ENCODE data around the gene LCN2. TPM values are rescaled to one million over a fixed set of nuclear protein-coding genes. Genes with fewer than 3 reads are reported as not detected.

LCN2 gene
- total and polyA plus RNA-seq, 10 of the 15 experiments (the other 5 are each of a cell fraction or from before 2014, with no cell fraction given): not detected

DNA sequence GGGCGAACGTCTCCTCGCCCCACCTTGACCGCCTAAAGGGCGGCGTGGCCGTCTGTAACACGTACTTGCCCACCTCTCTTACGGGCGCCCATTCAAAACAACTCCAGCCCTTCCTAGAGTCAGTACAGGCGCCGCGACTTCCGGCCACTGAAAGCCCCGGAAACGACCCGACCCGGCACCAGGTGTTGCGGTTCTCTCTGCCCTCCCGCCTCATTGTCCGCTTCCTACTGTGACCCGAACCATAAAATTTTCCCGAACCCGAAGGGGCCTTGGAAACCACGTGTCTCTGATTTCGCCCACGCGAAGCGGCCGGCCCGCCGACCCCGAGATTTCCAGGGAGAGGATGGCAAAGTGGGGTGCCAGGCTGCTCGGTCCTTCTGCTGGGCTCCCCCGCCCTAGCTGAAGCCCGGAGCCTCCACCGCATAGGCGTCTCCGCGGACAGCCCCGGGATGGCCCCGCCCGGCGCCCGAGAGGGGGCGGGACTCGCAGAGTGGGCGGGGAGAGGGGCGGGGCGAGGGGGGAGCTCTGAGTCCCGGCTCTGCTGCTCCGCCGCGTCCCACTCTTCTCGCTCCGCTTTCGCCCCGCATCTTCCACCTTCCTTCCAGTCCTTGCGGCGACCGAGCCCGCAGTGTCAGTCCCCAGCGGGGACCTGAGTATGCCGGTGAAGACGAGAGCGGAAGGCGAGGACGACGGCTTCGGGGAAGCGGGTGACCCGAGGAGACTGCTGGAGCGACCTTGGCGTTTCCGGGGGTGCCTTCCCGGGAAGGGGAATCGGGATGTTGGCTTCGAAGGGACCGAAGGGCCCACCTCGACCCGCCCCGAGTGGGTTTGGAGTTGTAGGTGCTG lies 21.0 kb upstream of the LCN2 start (continued):
- TF ChIP-seq EZH2 (IDR thresholded peaks at IDR 0.05; ENCODE audit: borderline replicate concordance, control insufficient read depth, low read depth, low read length) (no peak), SMARCA5 (IDR thresholded peaks at IDR 0.05) (no peak), STAT1 (conservative IDR thresholded peaks at IDR 0.05) (0 out of 2 replicates have a peak, but pooled peaks have one; percentile 51), SREBF2 (IDR thresholded peaks at IDR 0.05; ENCODE audit: low read length) (no peak), RCOR1 (conservative IDR thresholded peaks at IDR 0.05; ENCODE audit: low read depth, low read length) (no peak), MTA2 (IDR thresholded peaks at IDR 0.05; ENCODE audit: low read depth) (0 out of 2 replicates have a peak, but pooled peaks have one; percentile 29), SIN3A (IDR thresholded peaks at IDR 0.05; ENCODE audit: low read depth, low read length) (peak; percentile 23; the same call in 1 of the 2 replicates), BCL11A (IDR thresholded peaks at IDR 0.05; ENCODE audit: low read depth, low read length) (0 out of 2 replicates have a peak, but pooled peaks have one; percentile 6), NBN (IDR thresholded peaks at IDR 0.05) (peak; percentile 86), JUND (IDR thresholded peaks at IDR 0.05; ENCODE audit: low read depth, low read length) (no peak), KDM1A (IDR thresholded peaks at IDR 0.05; ENCODE audit: borderline replicate concordance) (no peak), ZNF24 (IDR thresholded peaks at IDR 0.05) (no peak), ZNF207 (IDR thresholded peaks at IDR 0.05; ENCODE audit: borderline replicate concordance) (no peak), SP1 (IDR thresholded peaks at IDR 0.05; ENCODE audit: low read depth, low read length) (peak; percentile 69), CBFB (IDR thresholded peaks at IDR 0.05; ENCODE audit: low read depth) (peak; percentile 70; the same call in 1 of the 2 replicates), WRNIP1 (IDR thresholded peaks at IDR 0.05; ENCODE audit: borderline replicate concordance, low read depth, low read length) (no peak)
- TF ChIP-seq, protein P1, sequence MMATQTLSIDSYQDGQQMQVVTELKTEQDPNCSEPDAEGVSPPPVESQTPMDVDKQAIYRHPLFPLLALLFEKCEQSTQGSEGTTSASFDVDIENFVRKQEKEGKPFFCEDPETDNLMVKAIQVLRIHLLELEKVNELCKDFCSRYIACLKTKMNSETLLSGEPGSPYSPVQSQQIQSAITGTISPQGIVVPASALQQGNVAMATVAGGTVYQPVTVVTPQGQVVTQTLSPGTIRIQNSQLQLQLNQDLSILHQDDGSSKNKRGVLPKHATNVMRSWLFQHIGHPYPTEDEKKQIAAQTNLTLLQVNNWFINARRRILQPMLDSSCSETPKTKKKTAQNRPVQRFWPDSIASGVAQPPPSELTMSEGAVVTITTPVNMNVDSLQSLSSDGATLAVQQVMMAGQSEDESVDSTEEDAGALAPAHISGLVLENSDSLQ (IDR thresholded peaks at IDR 0.05): no peak; the same call in 1 of the 2 replicates
- TF ChIP-seq, protein P2, sequence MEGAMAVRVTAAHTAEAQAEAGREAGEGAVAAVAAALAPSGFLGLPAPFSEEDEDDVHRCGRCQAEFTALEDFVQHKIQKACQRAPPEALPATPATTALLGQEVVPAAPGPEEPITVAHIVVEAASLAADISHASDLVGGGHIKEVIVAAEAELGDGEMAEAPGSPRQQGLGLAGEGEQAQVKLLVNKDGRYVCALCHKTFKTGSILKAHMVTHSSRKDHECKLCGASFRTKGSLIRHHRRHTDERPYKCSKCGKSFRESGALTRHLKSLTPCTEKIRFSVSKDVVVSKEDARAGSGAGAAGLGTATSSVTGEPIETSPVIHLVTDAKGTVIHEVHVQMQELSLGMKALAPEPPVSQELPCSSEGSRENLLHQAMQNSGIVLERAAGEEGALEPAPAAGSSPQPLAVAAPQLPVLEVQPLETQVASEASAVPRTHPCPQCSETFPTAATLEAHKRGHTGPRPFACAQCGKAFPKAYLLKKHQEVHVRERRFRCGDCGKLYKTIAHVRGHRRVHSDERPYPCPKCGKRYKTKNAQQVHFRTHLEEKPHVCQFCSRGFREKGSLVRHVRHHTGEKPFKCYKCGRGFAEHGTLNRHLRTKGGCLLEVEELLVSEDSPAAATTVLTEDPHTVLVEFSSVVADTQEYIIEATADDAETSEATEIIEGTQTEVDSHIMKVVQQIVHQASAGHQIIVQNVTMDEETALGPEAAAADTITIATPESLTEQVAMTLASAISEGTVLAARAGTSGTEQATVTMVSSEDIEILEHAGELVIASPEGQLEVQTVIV (IDR thresholded peaks at IDR 0.05; ENCODE audit: borderline replicate concordance, partially characterized antibody): no peak
- TF ChIP-seq, protein P3, sequence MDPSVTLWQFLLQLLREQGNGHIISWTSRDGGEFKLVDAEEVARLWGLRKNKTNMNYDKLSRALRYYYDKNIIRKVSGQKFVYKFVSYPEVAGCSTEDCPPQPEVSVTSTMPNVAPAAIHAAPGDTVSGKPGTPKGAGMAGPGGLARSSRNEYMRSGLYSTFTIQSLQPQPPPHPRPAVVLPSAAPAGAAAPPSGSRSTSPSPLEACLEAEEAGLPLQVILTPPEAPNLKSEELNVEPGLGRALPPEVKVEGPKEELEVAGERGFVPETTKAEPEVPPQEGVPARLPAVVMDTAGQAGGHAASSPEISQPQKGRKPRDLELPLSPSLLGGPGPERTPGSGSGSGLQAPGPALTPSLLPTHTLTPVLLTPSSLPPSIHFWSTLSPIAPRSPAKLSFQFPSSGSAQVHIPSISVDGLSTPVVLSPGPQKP (IDR thresholded peaks at IDR 0.05; ENCODE audit: low read depth, low read length): peak; percentile 61
- TF ChIP-seq, protein P4, sequence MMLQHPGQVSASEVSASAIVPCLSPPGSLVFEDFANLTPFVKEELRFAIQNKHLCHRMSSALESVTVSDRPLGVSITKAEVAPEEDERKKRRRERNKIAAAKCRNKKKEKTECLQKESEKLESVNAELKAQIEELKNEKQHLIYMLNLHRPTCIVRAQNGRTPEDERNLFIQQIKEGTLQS (IDR thresholded peaks at IDR 0.05; ENCODE audit: borderline replicate concordance, extremely low read depth, low read depth, low read length): peak; percentile 29; the same call in 1 of the 2 replicates
- TF ChIP-seq, protein P5, sequence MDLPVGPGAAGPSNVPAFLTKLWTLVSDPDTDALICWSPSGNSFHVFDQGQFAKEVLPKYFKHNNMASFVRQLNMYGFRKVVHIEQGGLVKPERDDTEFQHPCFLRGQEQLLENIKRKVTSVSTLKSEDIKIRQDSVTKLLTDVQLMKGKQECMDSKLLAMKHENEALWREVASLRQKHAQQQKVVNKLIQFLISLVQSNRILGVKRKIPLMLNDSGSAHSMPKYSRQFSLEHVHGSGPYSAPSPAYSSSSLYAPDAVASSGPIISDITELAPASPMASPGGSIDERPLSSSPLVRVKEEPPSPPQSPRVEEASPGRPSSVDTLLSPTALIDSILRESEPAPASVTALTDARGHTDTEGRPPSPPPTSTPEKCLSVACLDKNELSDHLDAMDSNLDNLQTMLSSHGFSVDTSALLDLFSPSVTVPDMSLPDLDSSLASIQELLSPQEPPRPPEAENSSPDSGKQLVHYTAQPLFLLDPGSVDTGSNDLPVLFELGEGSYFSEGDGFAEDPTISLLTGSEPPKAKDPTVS (IDR thresholded peaks at IDR 0.05; ENCODE audit: low read depth, low read length): no peak

Measured in GM12878 (cell line).